GM23248 (cell line): ENCODE measurements around the gene GJB4. TPM values are rescaled to one million over a fixed set of nuclear protein-coding genes. Genes with fewer than 3 reads are reported as not detected.

ENCODE experiments used
- DNase-seq: peaks from one replicate; pipeline ENCODE4 v3.0.0-alpha.2; 2015
- H2AFZ ChIP-seq: fragments of 200-600 bp; sonication (generic); 2 replicates; pipeline ENCODE4 v1.6.1; 2016; ENCODE audit warnings: antibody characterized with exemption
- H3F3A ChIP-seq: fragments of 200-600 bp; sonication (generic); 2 replicates; pipeline ENCODE4 v1.6.1; 2016; ENCODE audit warnings: mild to moderate bottlenecking, antibody characterized with exemption, mixed run types; ENCODE audit not compliant: insufficient read depth
- H3K27ac ChIP-seq: fragments of 200-600 bp; sonication (generic); 2 replicates; pipeline ENCODE4 v1.5.1; 2016; ENCODE audit warnings: mild to moderate bottlenecking
- H3K27me3 ChIP-seq: fragments of 200-600 bp; sonication (generic); replicated peaks from 2 replicates; pipeline ENCODE4 v1.6.1; 2016; ENCODE audit warnings: mild to moderate bottlenecking; ENCODE audit not compliant: insufficient read depth
- H3K36me3 ChIP-seq: fragments of 200-600 bp; sonication (generic); 2 replicates; pipeline ENCODE4 v1.6.1; 2016; ENCODE audit warnings: low read depth, mild to moderate bottlenecking
- H3K4me1 ChIP-seq: fragments of 200-600 bp; sonication (generic); 2 replicates; pipeline ENCODE4 v1.6.1; 2016; ENCODE audit warnings: mild to moderate bottlenecking; ENCODE audit not compliant: insufficient read depth
- H3K4me2 ChIP-seq: fragments of 200-600 bp; sonication (generic); one replicate; pipeline ENCODE4 v1.6.1; 2016; ENCODE audit warnings: mild to moderate bottlenecking; ENCODE audit not compliant: unreplicated experiment
- H3K4me3 ChIP-seq: fragments of 200-600 bp; sonication (generic); 2 replicates; pipeline ENCODE4 v1.5.1; 2016; ENCODE audit warnings: mild to moderate bottlenecking
- H3K79me2 ChIP-seq: fragments of 200-600 bp; sonication (generic); 2 replicates; pipeline ENCODE4 v1.6.1; 2016; ENCODE audit warnings: mild to moderate bottlenecking; ENCODE audit not compliant: insufficient read depth
- H3K9ac ChIP-seq: fragments of 200-600 bp; sonication (generic); 2 replicates; pipeline ENCODE4 v1.6.1; 2016; ENCODE audit warnings: mild to moderate bottlenecking
- H3K9me2 ChIP-seq: fragments of 200-600 bp; sonication (generic); 2 replicates; pipeline ENCODE4 v1.6.1; 2016; ENCODE audit warnings: mixed run types, mild to moderate bottlenecking, moderate library complexity; ENCODE audit not compliant: insufficient read depth
- H3K9me3 ChIP-seq: fragments of 200-600 bp; sonication (generic); one replicate; pipeline ENCODE4 v1.6.1; 2017; ENCODE audit warnings: low read depth
- H4K20me1 ChIP-seq: fragments of 200-600 bp; sonication (generic); 2 replicates; pipeline ENCODE4 v1.6.0; 2016; ENCODE audit not compliant: insufficient read depth
- EZH2 ChIP-seq: fragments of 200-600 bp; sonication (generic); IDR thresholded peaks from 2 replicates; pipeline ENCODE4 v1.6.1; 2018; ENCODE audit warnings: antibody characterized with exemption, mild to moderate bottlenecking; ENCODE audit not compliant: insufficient read depth, poor library complexity, severe bottlenecking
- EZH2phosphoT487 ChIP-seq: fragments of 200-600 bp; sonication (generic); IDR thresholded peaks from 2 replicates; pipeline ENCODE4 v1.6.1; 2018; ENCODE audit warnings: antibody characterized with exemption, moderate library complexity, mild to moderate bottlenecking, low read depth; ENCODE audit not compliant: insufficient read depth
- WGBS, 2 experiments: methylation state at CpG; one replicate each; pipeline ENCODE4 v1.1.6; 2015 to 2017; ENCODE audit warnings: low lambda C conversion rate in 2 of 2, low coverage in 1 of 2; ENCODE audit errors: missing lambda C conversion rate in 2 of 2; 5-methylcytosine and 5-hydroxymethylcytosine counted together
- in situ Hi-C: fragments of 300-500 bp; cut with MboI; formaldehyde crosslinking; loops from 2 replicates; pipeline ENCODE4 v1.15.0; 2020
- polyA plus RNA-seq: library from polyadenylated mRNA; unstranded; fragments of >200 nt; fragmentation: Nextera tagmentation; extraction: Ambion mirVana; gene quantifications from 2 replicates; pipeline ENCODE4 v1.2.1, GENCODE V29; 2016
- total RNA-seq: library from RNA; depleted of rRNA; stranded (reverse); fragments of >200 nt; shearing (Covaris generic); gene quantifications from 2 replicates; pipeline ENCODE4 v1.2.3, GENCODE V29; 2014; rRNA removed

Gene GJB4
- total RNA-seq (not detected in 2 replicates), polyA plus RNA-seq (not detected in 2 replicates)

DNA sequence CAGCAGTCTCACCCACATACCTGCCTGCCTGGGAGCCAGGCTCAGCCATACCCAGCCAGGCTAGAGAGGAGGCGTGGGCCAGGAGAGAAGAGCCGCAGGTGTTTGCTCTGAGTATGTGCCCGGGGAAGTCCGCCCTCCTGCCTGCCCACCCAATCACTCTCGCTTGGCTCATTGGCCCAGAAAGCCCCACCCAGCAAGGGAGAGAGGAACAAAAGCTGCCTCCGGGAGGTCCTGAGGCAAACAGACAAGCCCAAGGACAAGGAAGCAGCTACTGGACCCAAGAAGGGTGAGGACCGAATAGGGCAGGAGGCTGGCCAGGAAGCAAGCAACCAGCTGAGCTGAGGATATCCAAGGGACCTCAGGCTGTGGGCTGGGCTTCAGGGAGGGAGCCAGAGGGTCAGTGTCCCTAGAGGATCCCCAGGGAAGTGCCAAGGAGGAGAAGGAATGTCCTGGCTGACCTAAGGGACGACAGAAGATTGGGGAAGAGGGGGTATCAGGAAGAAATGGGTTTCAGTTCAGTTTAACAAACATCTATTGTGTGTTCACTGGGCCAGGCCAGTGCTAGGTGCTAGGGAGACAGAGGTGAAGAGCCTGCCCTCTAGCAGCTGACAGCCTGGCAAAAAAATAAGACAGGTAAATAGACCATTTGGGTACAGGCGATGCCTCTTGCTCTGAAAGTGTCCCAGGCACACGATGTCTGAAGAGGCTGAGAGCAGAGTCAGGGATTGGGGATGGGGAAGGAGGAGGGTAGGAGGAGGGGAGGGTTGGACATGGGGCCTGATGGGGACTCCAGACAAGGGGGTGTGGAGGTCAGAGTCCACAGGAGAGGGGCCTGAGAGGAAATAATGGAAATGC is at the start of gene GJB4:
TSS of gene GJB4 (plus strand) at position 238 of the 855 bp plus-strand sequence. CDS start 1,515 bp downstream, outside the sequence.
- Histone ChIP-seq H3K36me3 (no peaks in the 10 kb centered on the region), H3K9me3 (no peaks in the 10 kb centered on the region), H3K27me3 (no peaks in the 10 kb centered on the region), H3K79me2 (no peaks in the 10 kb centered on the region), H4K20me1 (no peaks in the 10 kb centered on the region), H3K9me2 (no peaks in the 10 kb centered on the region), H3F3A (no peaks in the 10 kb centered on the region), H3K4me1 (peaks cover 10% of the 10 kb centered on the region), H3K4me2 (no peak within 1 kb of the TSS), H2AFZ (no peak within 1 kb of the TSS), H3K9ac (no peak within 1 kb of the TSS), H3K4me3 (no peak within 1 kb of the TSS), H3K27ac (no peak within 1 kb of the TSS)
- DNase-seq = no peak
- in situ Hi-C loops = no loop called here
- WGBS, 2 experiments = 52% methylated on average over 10 of the region's 10 CpGs
- TF ChIP-seq EZH2phosphoT487 = no peak
- no peak for TF ChIP-seq EZH2

DNA sequence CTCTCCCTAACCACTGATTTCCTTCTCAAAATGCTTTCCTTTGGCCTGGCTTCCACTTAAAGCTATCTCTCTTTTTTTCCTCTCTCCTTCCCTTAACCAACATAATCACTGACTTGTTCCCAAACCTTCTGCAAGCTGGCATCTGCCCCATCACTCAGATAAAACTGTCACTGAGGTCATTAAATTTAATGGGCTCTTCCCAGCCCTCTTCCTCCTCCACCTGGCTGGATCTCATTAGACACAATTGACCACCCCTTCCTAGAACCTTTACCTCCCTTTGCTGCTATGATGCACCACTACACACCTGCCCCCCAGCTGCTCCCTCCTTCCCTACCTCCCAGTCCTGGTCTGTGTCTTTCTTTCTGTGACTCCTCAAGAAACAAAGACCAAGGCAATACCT is 48.7 kb upstream of the GJB4 start:
- in situ Hi-C loops = no loop called here
- H3K9me2 ChIP-seq = no peaks in the 10 kb centered on the region
- no peaks in the 10 kb centered on the region for H3F3A ChIP-seq
- no peaks in the 10 kb centered on the region for H3K79me2 ChIP-seq
- DNase-seq = no peak
- H3K4me1 ChIP-seq = no peaks in the 10 kb centered on the region
- no peak overlapping the region for H3K4me2 ChIP-seq
- H3K27me3 ChIP-seq = no peaks in the 10 kb centered on the region
- H3K4me3 ChIP-seq = no peak overlapping the region
- TF ChIP-seq EZH2phosphoT487 (no peak), EZH2 (no peak)
- no peak overlapping the region for H2AFZ ChIP-seq
- no peaks in the 10 kb centered on the region for H4K20me1 ChIP-seq
- no peaks in the 10 kb centered on the region for H3K36me3 ChIP-seq
- H3K9me3 ChIP-seq = no peaks in the 10 kb centered on the region
- H3K9ac ChIP-seq = no peak overlapping the region
- no peak overlapping the region for H3K27ac ChIP-seq

DNA sequence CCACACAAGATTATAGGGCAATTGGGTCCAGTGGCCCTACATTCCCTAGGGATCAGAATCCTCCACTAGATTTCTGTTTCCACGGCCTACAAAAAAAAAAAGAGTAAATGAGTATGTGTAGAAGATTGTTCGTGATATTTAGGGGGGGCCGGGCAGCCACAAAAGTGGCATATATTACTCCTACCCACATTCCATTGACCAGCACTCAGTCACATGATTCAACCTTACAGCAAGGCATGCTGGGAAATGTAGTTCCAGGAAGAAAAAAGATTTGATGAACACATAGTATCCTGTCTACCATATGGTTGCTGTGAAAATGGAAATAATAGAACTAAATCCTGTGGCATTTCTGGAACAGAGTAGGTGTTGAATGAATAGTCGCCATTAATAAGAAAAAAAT is 48.1 kb upstream of the GJB4 start:
- in situ Hi-C loops = no loop called here
- H3K4me3 ChIP-seq = no peak overlapping the region
- H3K79me2 ChIP-seq = no peaks in the 10 kb centered on the region
- no peaks in the 10 kb centered on the region for H3F3A ChIP-seq
- peak; percentile 8 for DNase-seq
- H3K9me2 ChIP-seq = no peaks in the 10 kb centered on the region
- TF ChIP-seq EZH2 = no peak
- TF ChIP-seq EZH2phosphoT487 = no peak
- no peak overlapping the region for H3K27ac ChIP-seq
- H3K9me3 ChIP-seq = no peaks in the 10 kb centered on the region
- no peaks in the 10 kb centered on the region for H4K20me1 ChIP-seq
- H2AFZ ChIP-seq = no peak overlapping the region
- no peaks in the 10 kb centered on the region for H3K27me3 ChIP-seq
- H3K4me2 ChIP-seq = no peak overlapping the region
- no peaks in the 10 kb centered on the region for H3K4me1 ChIP-seq
- H3K9ac ChIP-seq = no peak overlapping the region
- 59 to 68% methylated on average over 4 of the region's 4 CpGs for WGBS, 2 experiments
- no peaks in the 10 kb centered on the region for H3K36me3 ChIP-seq

- no peak overlapping the region for H3K4me3 ChIP-seq
- H3K9me2 ChIP-seq = no peaks in the 10 kb centered on the region
- no peaks in the 10 kb centered on the region for H4K20me1 ChIP-seq
- H3K79me2 ChIP-seq = no peaks in the 10 kb centered on the region
- H3K4me2 ChIP-seq = no peak overlapping the region
- H3K27me3 ChIP-seq = no peaks in the 10 kb centered on the region
- TF ChIP-seq EZH2phosphoT487 (no peak), EZH2 (no peak)
- WGBS, 2 experiments = 23 to 29% methylated on average over 7 of the region's 7 CpGs
- no peak overlapping the region for H3K27ac ChIP-seq
- in situ Hi-C loops = no loop called here
- no peaks in the 10 kb centered on the region for H3F3A ChIP-seq
- no peaks in the 10 kb centered on the region for H3K36me3 ChIP-seq
- no peak overlapping the region for H3K9ac ChIP-seq
- DNase-seq = no peak
- no peak overlapping the region for H2AFZ ChIP-seq
- H3K4me1 ChIP-seq = no peaks in the 10 kb centered on the region
- no peaks in the 10 kb centered on the region for H3K9me3 ChIP-seq
Observed at GRCh38 chr1:34712007-34712688, 47.4 kb upstream of the GJB4 start.
